Fibroblast of lung (primary cell): ENCODE data around the gene RASSF5. TPM values are rescaled to one million over a fixed set of nuclear protein-coding genes. Genes with fewer than 3 reads are reported as not detected.

Experiments
- DNase-seq, 2 donors: peaks; one replicate each; pipeline versions ENCODE4 v3.0.0 to v3.0.0-alpha.2; 2010; ENCODE audit warnings: low read depth in 2 of 2
- H2AFZ ChIP-seq: 2 replicates; pipeline ENCODE4 v1.5.1; 2012; ENCODE audit warnings: low read length, control low read depth, inconsistent platforms
- H3K27ac ChIP-seq: 2 replicates; pipeline ENCODE4 v1.5.1; 2011; ENCODE audit warnings: low read length, control low read depth; ENCODE audit not compliant: insufficient read depth
- H3K27me3 ChIP-seq: 2 replicates; pipeline ENCODE4 v1.5.1; 2011; ENCODE audit warnings: mild to moderate bottlenecking, low read length; ENCODE audit not compliant: control insufficient read depth, insufficient read depth
- H3K36me3 ChIP-seq: 2 replicates; pipeline ENCODE4 v1.5.1; 2011; ENCODE audit warnings: low read length; ENCODE audit not compliant: control insufficient read depth, insufficient read depth
- H3K4me1 ChIP-seq: 2 replicates; pipeline ENCODE4 v1.5.1; 2011; ENCODE audit warnings: low read length; ENCODE audit not compliant: control insufficient read depth, insufficient read depth; ENCODE audit errors: extremely low read depth
- H3K4me2 ChIP-seq: 2 replicates; pipeline ENCODE4 v1.5.1; 2011; ENCODE audit warnings: low read length, control low read depth; ENCODE audit not compliant: insufficient read depth; ENCODE audit errors: extremely low read depth
- H3K4me3 ChIP-seq, 4 experiments: fragments of 200-600 bp in 1 of 4; sonication (generic) in 1 of 4; replicated peaks in 1 of 4; 2 replicates each; pipeline ENCODE4 v1.5.1; 2011 to 2016; ENCODE audit warnings: low read length in 4 of 4, low read depth in 3 of 4, mild to moderate bottlenecking in 3 of 4, control low read depth in 2 of 4, inconsistent platforms in 1 of 4, mixed read lengths in 1 of 4; ENCODE audit not compliant: insufficient read depth in 1 of 4; ENCODE audit errors: control extremely low read depth in 1 of 4
- H3K79me2 ChIP-seq: 2 replicates; pipeline ENCODE4 v1.5.1; 2012; ENCODE audit warnings: mild to moderate bottlenecking, low read length, inconsistent platforms; ENCODE audit not compliant: control insufficient read depth, insufficient read depth
- H3K9ac ChIP-seq: 2 replicates; pipeline ENCODE4 v1.5.1; 2011; ENCODE audit warnings: mild to moderate bottlenecking, low read length, control low read depth; ENCODE audit not compliant: insufficient read depth
- H3K9me3 ChIP-seq: 2 replicates; pipeline ENCODE4 v1.5.1; 2012; ENCODE audit warnings: low read depth, low read length; ENCODE audit not compliant: control insufficient read depth, insufficient read depth
- H4K20me1 ChIP-seq: 2 replicates; pipeline ENCODE4 v1.5.1; 2011; ENCODE audit warnings: low read length; ENCODE audit not compliant: control insufficient read depth, insufficient read depth; ENCODE audit errors: extremely low read depth
- CTCF ChIP-seq, 2 donors: IDR thresholded peaks in 1 of 2; conservative IDR thresholded peaks in 1 of 2; 1 replicate in 1 of 2; 2 replicates in 1 of 2; pipeline ENCODE4 v1.5.1; 2011 to 2012; ENCODE audit warnings: low read length in 2 of 2, control low read depth in 1 of 2, inconsistent platforms in 1 of 2, low read depth in 1 of 2, mild to moderate bottlenecking in 1 of 2
- EZH2 ChIP-seq: IDR thresholded peaks from 2 replicates; pipeline ENCODE4 v1.5.1; 2012; ENCODE audit warnings: low read length, control low read depth, mild to moderate bottlenecking; ENCODE audit errors: missing control alignments
- polyA plus RNA-seq, 2 donors: library from polyadenylated mRNA; depleted of rRNA in 1 of 2; stranded (reverse) in 1 of 2; unstranded in 1 of 2; fragments of >200 nt; gene quantifications; 2 replicates each; pipeline ENCODE4 v1.2.1, GENCODE V29; 2011 to 2012; ENCODE audit warnings: missing spikeins in 1 of 2
- total RNA-seq: library from RNA; depleted of rRNA; stranded (reverse); fragments of >200 nt; gene quantifications from 2 replicates; pipeline ENCODE4 v1.2.1, GENCODE V29; 2014

RASSF5 gene
- total and polyA plus RNA-seq, 2 donors (not counting 1 experiment from before 2014, with no cell fraction given): 1.3 to 3.0 TPM

GRCh38 chr1:206558794-206559671 is 51.7 kb downstream of the RASSF5 start:
- Histone ChIP-seq H2AFZ (no peak overlapping the region), H3K9ac (no peak overlapping the region), H4K20me1 (peaks cover 2% of the 10 kb centered on the region), H3K9me3 (no peaks in the 10 kb centered on the region), H3K4me2 (no peak overlapping the region), H3K4me3 (no peak overlapping the region), H3K27ac (no peak overlapping the region), H3K36me3 (no peaks in the 10 kb centered on the region), H3K4me1 (no peaks in the 10 kb centered on the region), H3K79me2 (no peaks in the 10 kb centered on the region), H3K27me3 (peaks cover 8% of the 10 kb centered on the region)
- TF ChIP-seq CTCF (conservative IDR thresholded peaks at IDR 0.05 in 1 of 2, IDR thresholded peaks at IDR 0.05 in 1 of 2; ENCODE audit: low read depth in 1 of 2, low read length in 2 of 2): no peak
- no peak for TF ChIP-seq EZH2
- no peak for DNase-seq

GRCh38 chr1:206559672-206559995 is 52.3 kb downstream of the RASSF5 start:
- H3K79me2 ChIP-seq: no peaks in the 10 kb centered on the region
- no peak overlapping the region for H3K4me2 ChIP-seq
- H4K20me1 ChIP-seq: no peaks in the 10 kb centered on the region
- TF ChIP-seq EZH2 (no peak), CTCF (conservative IDR thresholded peaks at IDR 0.05 in 1 of 2, IDR thresholded peaks at IDR 0.05 in 1 of 2; ENCODE audit: low read depth in 1 of 2, low read length in 2 of 2) (no peak)
- no peaks in the 10 kb centered on the region for H3K36me3 ChIP-seq
- H3K27ac ChIP-seq: no peak overlapping the region
- H3K9me3 ChIP-seq: no peaks in the 10 kb centered on the region
- no peaks in the 10 kb centered on the region for H3K4me1 ChIP-seq
- DNase-seq: no peak
- H3K27me3 ChIP-seq: peaks cover 2% of the 10 kb centered on the region
- H3K4me3 ChIP-seq: no peak overlapping the region
- no peak overlapping the region for H2AFZ ChIP-seq
- H3K9ac ChIP-seq: no peak overlapping the region

GRCh38 chr1:206560007-206560716 is 52.8 kb downstream of the RASSF5 start:
- no peaks in the 10 kb centered on the region for H3K4me1 ChIP-seq
- H3K36me3 ChIP-seq: no peaks in the 10 kb centered on the region
- no peak overlapping the region for H3K4me2 ChIP-seq
- no peak for DNase-seq
- no peaks in the 10 kb centered on the region for H3K9me3 ChIP-seq
- H3K4me3 ChIP-seq: no peak overlapping the region
- peaks cover 2% of the 10 kb centered on the region for H3K27me3 ChIP-seq
- no peak for TF ChIP-seq EZH2
- no peak for TF ChIP-seq CTCF (conservative IDR thresholded peaks at IDR 0.05 in 1 of 2, IDR thresholded peaks at IDR 0.05 in 1 of 2; ENCODE audit: low read depth in 1 of 2, low read length in 2 of 2)
- H2AFZ ChIP-seq: no peak overlapping the region
- H4K20me1 ChIP-seq: no peaks in the 10 kb centered on the region
- H3K9ac ChIP-seq: no peak overlapping the region
- H3K79me2 ChIP-seq: no peaks in the 10 kb centered on the region
- no peak overlapping the region for H3K27ac ChIP-seq
